ENCODE measurements around the gene OR7E24.
"Not testable (repeated sequence)": the region's sequence is repeated elsewhere in the genome, so short reads cannot be mapped to it uniquely, and the experiment has no call there.

Gene OR7E24

GRCh38 chr19:9250630-9251029 lies at the start of gene OR7E24:
TSS of gene OR7E24 (plus strand) at chr19:9250930. CDS start at chr19:9251044, 114 bp downstream.
- DNase-seq = no peak

- DNase-seq = no peak
These were observed 45.1 kb upstream of the OR7E24 start for GRCh38 chr19:9205501-9206113.

- DNase-seq = no peak
These were observed 31.2 kb upstream of the OR7E24 start, which contains the start of gene OR7D4 for GRCh38 chr19:9219489-9219888. TSS of gene OR7D4 (minus strand) at chr19:9219589. CDS start at chr19:9214837, 4,752 bp downstream.

GRCh38 chr19:9251236-9251635 lies 506 bp downstream of the OR7E24 start:
- DNase-seq = no peak

- DNase-seq = not testable (repeated sequence)
These were observed 32.8 kb downstream of the OR7E24 start for GRCh38 chr19:9283485-9283884.

- DNase-seq = no peak
These were observed 38.6 kb downstream of the OR7E24 start for GRCh38 chr19:9289231-9289884.

- no peak for DNase-seq
These were observed 44.7 kb downstream of the OR7E24 start for GRCh38 chr19:9295411-9295849.

GRCh38 chr19:9296336-9296735 lies 45.6 kb downstream of the OR7E24 start:
- no peak for DNase-seq

Data from NCI-H526 treated with DMSO at 0.1 percent for 48 hours (cell line).